Ascending aorta (tissue), 2 donors: ENCODE data around the gene PDK2. TPM values are rescaled to one million over a fixed set of nuclear protein-coding genes. Genes with fewer than 3 reads are reported as not detected.

Source experiments
- DNase-seq, 2 donors: peaks; one replicate each; pipeline ENCODE4 v3.0.0-alpha.2; 2019; ENCODE audit warnings: low spot score in 2 of 2
- H3K27ac ChIP-seq, 2 donors: fragments of 200-600 bp; sonication (generic); one replicate each; pipeline ENCODE4 v1.5.1; 2016 to 2017; ENCODE audit warnings: mild to moderate bottlenecking in 1 of 2
- H3K27me3 ChIP-seq: fragments of 200-600 bp; sonication (generic); one replicate; pipeline ENCODE4 v1.5.1; 2017
- H3K36me3 ChIP-seq, 2 donors: fragments of 200-600 bp; sonication (generic); one replicate each; pipeline ENCODE4 v1.5.1; 2016
- H3K4me1 ChIP-seq, 2 donors: fragments of 200-600 bp; sonication (generic); one replicate each; pipeline ENCODE4 v1.5.1; 2016 to 2017; ENCODE audit warnings: mild to moderate bottlenecking in 1 of 2
- H3K4me3 ChIP-seq, 2 donors: fragments of 200-600 bp; sonication (generic); one replicate each; pipeline ENCODE4 v1.5.1; 2016 to 2017; ENCODE audit warnings: mild to moderate bottlenecking in 1 of 2
- H3K9me3 ChIP-seq, 2 donors: fragments of 200-600 bp; sonication (generic); one replicate each; pipeline ENCODE4 v1.5.1; 2016
- intact Hi-C: fragments of 100-400 bp; cut with DNase I; formaldehyde crosslinking; loops from one replicate; pipeline ENCODE4 v1.15.1; 2023
- total RNA-seq: library from RNA; depleted of rRNA; stranded (reverse); fragments of >200 nt; gene quantifications from one replicate; pipeline ENCODE4 v1.1.0, GENCODE V29; 2016
- TF ChIP-seq, protein P1 (sequence below), 3 experiments: fragments of 200-600 bp in 2 of 3; fragments of 450-650 bp in 1 of 3; sonication (generic) in 2 of 3; IDR thresholded peaks; one replicate each; pipeline ENCODE4 v1.5.1; 2016 to 2019; ENCODE audit warnings: antibody characterized with exemption in 3 of 3, mild to moderate bottlenecking in 1 of 3, moderate library complexity in 1 of 3

PDK2 gene
- total RNA-seq, 1 donor from 2014 or later: 73.5 TPM

- Histone ChIP-seq H3K27me3 (no peaks in the 10 kb centered on the region), H3K4me3 (no peak overlapping the region), H3K36me3 (peaks cover 37 to 38% of the 10 kb centered on the region in 2 donors), H3K4me1 (peaks cover 8 to 30% of the 10 kb centered on the region in 2 donors), H3K27ac (peak overlapping the region; percentile 24 to 66), H3K9me3 (no peaks in the 10 kb centered on the region)
- TF ChIP-seq, protein P1, sequence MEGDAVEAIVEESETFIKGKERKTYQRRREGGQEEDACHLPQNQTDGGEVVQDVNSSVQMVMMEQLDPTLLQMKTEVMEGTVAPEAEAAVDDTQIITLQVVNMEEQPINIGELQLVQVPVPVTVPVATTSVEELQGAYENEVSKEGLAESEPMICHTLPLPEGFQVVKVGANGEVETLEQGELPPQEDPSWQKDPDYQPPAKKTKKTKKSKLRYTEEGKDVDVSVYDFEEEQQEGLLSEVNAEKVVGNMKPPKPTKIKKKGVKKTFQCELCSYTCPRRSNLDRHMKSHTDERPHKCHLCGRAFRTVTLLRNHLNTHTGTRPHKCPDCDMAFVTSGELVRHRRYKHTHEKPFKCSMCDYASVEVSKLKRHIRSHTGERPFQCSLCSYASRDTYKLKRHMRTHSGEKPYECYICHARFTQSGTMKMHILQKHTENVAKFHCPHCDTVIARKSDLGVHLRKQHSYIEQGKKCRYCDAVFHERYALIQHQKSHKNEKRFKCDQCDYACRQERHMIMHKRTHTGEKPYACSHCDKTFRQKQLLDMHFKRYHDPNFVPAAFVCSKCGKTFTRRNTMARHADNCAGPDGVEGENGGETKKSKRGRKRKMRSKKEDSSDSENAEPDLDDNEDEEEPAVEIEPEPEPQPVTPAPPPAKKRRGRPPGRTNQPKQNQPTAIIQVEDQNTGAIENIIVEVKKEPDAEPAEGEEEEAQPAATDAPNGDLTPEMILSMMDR (IDR thresholded peaks at IDR 0.05): no peak
- intact Hi-C loops: no loop called here
- DNase-seq: no peak
Observed at GRCh38 chr17:50100921-50101345, 5.8 kb downstream of the PDK2 start.

- TF ChIP-seq, protein P1 (IDR thresholded peaks at IDR 0.05): no peak
- Histone ChIP-seq H3K27ac (peak overlapping the region; percentile 56 to 66), H3K9me3 (no peaks in the 10 kb centered on the region), H3K36me3 (peaks cover 40 to 42% of the 10 kb centered on the region in 2 donors), H3K4me1 (peaks cover 3 to 26% of the 10 kb centered on the region in 2 donors), H3K4me3 (no peak overlapping the region), H3K27me3 (no peaks in the 10 kb centered on the region)
- no peak for DNase-seq
- intact Hi-C loops: no loop called here
Observed at GRCh38 chr17:50101346-50102163, 6.4 kb downstream of the PDK2 start.

GRCh38 chr17:50102164-50102991, 7.2 kb downstream of the PDK2 start:
- peaks cover 3 to 20% of the 10 kb centered on the region in 2 donors for H3K4me1 ChIP-seq
- TF ChIP-seq, protein P1 (IDR thresholded peaks at IDR 0.05): no peak
- peak overlapping the region; percentile 56 to 66 for H3K27ac ChIP-seq
- no peaks in the 10 kb centered on the region for H3K9me3 ChIP-seq
- H3K36me3 ChIP-seq: peaks cover 47 to 48% of the 10 kb centered on the region in 2 donors
- intact Hi-C loops: no loop called here
- no peaks in the 10 kb centered on the region for H3K27me3 ChIP-seq
- no peak overlapping the region for H3K4me3 ChIP-seq
- DNase-seq: no peak

DNA sequence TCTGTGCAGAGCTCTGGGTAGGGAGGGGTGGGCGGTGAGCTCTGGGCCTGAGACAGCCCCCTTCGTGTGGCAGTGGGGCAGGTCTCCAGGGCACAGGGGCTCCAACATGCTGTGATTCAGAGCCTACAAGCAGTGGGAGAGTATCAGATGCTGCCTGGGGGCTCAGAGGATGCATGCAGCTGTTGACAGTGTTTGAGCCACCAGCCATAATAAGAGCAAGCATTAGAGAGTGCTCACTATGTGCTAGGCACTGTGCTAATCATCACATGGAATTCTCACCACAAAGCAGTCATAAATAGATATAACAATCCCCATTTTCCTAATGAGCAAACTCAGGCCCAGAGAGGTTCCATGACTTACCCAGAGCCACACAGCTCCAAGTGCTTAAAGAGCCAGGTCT, 8.1 kb downstream of the PDK2 start:
- Histone ChIP-seq H3K27ac (peak overlapping the region in 1 of 2 donors; percentile 32), H3K36me3 (peaks cover 47 to 48% of the 10 kb centered on the region in 2 donors), H3K4me1 (peaks cover 3 to 20% of the 10 kb centered on the region in 2 donors), H3K4me3 (no peak overlapping the region), H3K27me3 (no peaks in the 10 kb centered on the region), H3K9me3 (no peaks in the 10 kb centered on the region)
- TF ChIP-seq, protein P1 (IDR thresholded peaks at IDR 0.05): no peak
- intact Hi-C loops: no loop called here
- no peak for DNase-seq

GRCh38 chr17:50103941-50104340, 8.8 kb downstream of the PDK2 start:
- intact Hi-C loops: no loop called here
- Histone ChIP-seq H3K27ac (no peak overlapping the region), H3K27me3 (no peaks in the 10 kb centered on the region), H3K36me3 (peaks cover 47 to 50% of the 10 kb centered on the region in 2 donors), H3K4me3 (no peak overlapping the region), H3K9me3 (no peaks in the 10 kb centered on the region), H3K4me1 (peaks cover 3 to 20% of the 10 kb centered on the region in 2 donors)
- DNase-seq: no peak
- TF ChIP-seq, protein P1 (IDR thresholded peaks at IDR 0.05): no peak
